Heart left ventricle (tissue), 13 donors: ENCODE data around the gene PTGR2.

Source experiments
- CTCF ChIP-seq, 12 donors: fragments of 200-600 bp; sonication (generic) in 4 of 12; IDR thresholded peaks; one replicate each; pipeline versions ENCODE4 v1.5.0 to v1.8.0; 2018 to 2022; ENCODE audit warnings: antibody characterized with exemption in 12 of 12, mild to moderate bottlenecking in 5 of 12
- POLR2A ChIP-seq, 2 donors: fragments of 450-650 bp; IDR thresholded peaks; one replicate each; pipeline ENCODE4 v1.6.1; 2017; ENCODE audit warnings: antibody characterized with exemption in 2 of 2, mild to moderate bottlenecking in 2 of 2, moderate library complexity in 2 of 2
- donor health status: ischemic (EF 13 %, LVEDD 7.1; RV severe dilation, severe dysfunction).
- donor health status: DM: no; HTN: yes; CAD: no.
- donor health status: DM: no; HTN: no; CAD: no.
- donor health status: ischemic (EF 25% LVEDD 6.9; RV normal size, moderate dysfunction).
- donor health status: ischemic (EF 25% LVEDD 5.7; RV mildly dilated, moderate dysfunction).
- donor health status: ischemic (EF 35%, LVEDD 5.7; RV mildly dilated, moderate dysfunction).
- donor health status: nonischemic (EF 11% LVEDD 7.7; RV severe dilation, severe dysfunction).
- donor health status: DM: yes; HTN: yes; CAD: no.
- donor health status: PGD.
- donor health status: ischemic (EF 29% LVEDD 5.4; RV normal size, mild dysfunction).
- donor health status: nonischemic (EF 23%, LVEDD 6.1; RV moderate dilation, normal function).

- TF ChIP-seq CTCF (IDR thresholded peaks at IDR 0.05) = no peak
- no peak for TF ChIP-seq POLR2A (IDR thresholded peaks at IDR 0.05)
These were observed 14.0 kb downstream of the PTGR2 start for GRCh38 chr14:73865534-73866113.
